Liver (tissue), 2 donors: ENCODE data around the gene ZNF138.

ENCODE experiments used
- FOXA1 ChIP-seq: IDR thresholded peaks from 2 replicates; pipeline ENCODE4 v1.6.1; 2016; ENCODE audit warnings: antibody characterized with exemption
- TF ChIP-seq, protein P1 (sequence below): fragments of 150-350 bp; IDR thresholded peaks from 2 replicates; pipeline ENCODE4 v1.5.1; 2017; ENCODE audit warnings: improper control_type of control experiment, low read depth, low read length; ENCODE audit not compliant: missing input control
- donor health status: healthy.

DNA sequence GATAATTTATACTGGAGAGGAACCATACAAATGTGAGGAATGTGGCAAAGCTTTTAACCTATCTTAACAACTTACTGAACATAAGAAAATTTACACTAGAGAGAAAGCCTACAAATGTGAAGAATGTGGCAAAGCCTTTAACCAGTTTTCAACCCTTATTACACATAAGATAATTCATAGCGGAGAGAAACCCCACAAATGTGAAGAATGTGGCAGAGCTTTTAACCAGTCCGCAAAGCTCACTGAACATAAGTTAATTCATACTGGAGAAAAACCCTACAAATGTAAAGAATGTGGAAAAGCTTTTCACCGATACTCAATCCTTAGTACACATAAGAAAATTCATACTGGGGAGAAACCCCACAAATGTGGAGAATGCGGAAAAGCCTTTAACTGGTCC, 37.9 kb downstream of the ZNF138 start:
- TF ChIP-seq FOXA1 = no peak
- TF ChIP-seq, protein P1, sequence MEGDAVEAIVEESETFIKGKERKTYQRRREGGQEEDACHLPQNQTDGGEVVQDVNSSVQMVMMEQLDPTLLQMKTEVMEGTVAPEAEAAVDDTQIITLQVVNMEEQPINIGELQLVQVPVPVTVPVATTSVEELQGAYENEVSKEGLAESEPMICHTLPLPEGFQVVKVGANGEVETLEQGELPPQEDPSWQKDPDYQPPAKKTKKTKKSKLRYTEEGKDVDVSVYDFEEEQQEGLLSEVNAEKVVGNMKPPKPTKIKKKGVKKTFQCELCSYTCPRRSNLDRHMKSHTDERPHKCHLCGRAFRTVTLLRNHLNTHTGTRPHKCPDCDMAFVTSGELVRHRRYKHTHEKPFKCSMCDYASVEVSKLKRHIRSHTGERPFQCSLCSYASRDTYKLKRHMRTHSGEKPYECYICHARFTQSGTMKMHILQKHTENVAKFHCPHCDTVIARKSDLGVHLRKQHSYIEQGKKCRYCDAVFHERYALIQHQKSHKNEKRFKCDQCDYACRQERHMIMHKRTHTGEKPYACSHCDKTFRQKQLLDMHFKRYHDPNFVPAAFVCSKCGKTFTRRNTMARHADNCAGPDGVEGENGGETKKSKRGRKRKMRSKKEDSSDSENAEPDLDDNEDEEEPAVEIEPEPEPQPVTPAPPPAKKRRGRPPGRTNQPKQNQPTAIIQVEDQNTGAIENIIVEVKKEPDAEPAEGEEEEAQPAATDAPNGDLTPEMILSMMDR = no peak
